GM12872 (cell line): ENCODE data around the gene SLC30A7.

Source experiments
- CTCF ChIP-seq: IDR thresholded peaks from 3 replicates; pipeline ENCODE4 v1.5.1; 2011; ENCODE audit warnings: low read depth, mild to moderate bottlenecking, low read length, moderate library complexity; ENCODE audit not compliant: insufficient read depth

SLC30A7 gene

GRCh38 chr1:100989306-100990077 lies 93.6 kb downstream of the SLC30A7 start:
- no peak for TF ChIP-seq CTCF

GRCh38 chr1:100995198-100995988 lies 99.5 kb downstream of the SLC30A7 start:
- no peak for TF ChIP-seq CTCF

- TF ChIP-seq CTCF, result no peak
Observed at GRCh38 chr1:100998426-100998825, 102.5 kb downstream of the SLC30A7 start.

- no peak for TF ChIP-seq CTCF
Observed at GRCh38 chr1:101000131-101000873, 104.4 kb downstream of the SLC30A7 start.

GRCh38 chr1:101002551-101002950 lies 106.7 kb downstream of the SLC30A7 start:
- no peak for TF ChIP-seq CTCF

GRCh38 chr1:101003012-101003650 lies 107.2 kb downstream of the SLC30A7 start:
- no peak for TF ChIP-seq CTCF
